NCI-H146 treated with DMSO at 0.1 percent for 48 hours (cell line): ENCODE data around the gene FOXP1.
A peak's percentile ranks its signal among the peaks of the same experiment; 100 is the strongest.

Experiments
- DNase-seq: peaks from one replicate; lab custom pipeline; 2025; ENCODE audit not compliant: unreplicated experiment; lab: John Stamatoyannopoulos, UW

The FOXP1 gene

DNA sequence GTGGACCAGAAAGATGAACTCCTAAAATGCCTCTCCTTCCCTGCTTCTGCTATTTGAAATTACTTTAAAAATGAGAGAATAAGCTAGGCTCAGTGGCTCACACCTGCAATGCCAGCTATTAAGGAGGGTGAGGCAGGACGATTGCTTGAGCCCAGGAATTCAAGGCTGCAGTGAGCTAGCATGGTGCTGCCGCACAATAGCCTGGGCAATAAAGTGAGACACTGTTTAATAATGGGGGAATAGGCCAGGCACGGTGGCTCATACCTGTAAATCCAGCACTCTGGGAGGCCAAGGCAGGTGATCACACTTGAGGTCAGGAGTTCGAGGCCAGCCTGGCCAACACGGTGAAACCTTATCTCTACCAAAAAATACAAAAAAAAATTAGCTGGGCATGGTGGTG is 271.1 kb downstream of the FOXP1 start:
- DNase-seq: no peak

DNA sequence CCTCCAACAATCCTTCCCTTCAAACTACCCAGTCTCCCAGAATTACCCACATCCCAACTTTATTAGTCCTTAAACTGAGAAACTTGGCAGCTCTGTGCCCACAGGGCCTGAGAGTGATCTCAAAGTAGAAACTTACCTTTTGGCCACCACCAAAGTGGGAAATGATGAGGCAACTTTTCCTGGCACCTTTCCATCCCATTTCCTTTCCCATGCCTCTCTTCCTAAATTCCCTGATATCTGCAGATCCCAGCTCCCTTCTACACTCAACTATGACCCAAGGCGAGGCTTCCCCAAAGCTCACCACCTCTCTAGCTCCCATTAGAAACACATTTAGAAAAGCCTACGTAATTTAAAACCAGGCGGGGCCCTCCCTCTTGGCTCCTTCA is 271.9 kb downstream of the FOXP1 start:
- no peak for DNase-seq

DNA sequence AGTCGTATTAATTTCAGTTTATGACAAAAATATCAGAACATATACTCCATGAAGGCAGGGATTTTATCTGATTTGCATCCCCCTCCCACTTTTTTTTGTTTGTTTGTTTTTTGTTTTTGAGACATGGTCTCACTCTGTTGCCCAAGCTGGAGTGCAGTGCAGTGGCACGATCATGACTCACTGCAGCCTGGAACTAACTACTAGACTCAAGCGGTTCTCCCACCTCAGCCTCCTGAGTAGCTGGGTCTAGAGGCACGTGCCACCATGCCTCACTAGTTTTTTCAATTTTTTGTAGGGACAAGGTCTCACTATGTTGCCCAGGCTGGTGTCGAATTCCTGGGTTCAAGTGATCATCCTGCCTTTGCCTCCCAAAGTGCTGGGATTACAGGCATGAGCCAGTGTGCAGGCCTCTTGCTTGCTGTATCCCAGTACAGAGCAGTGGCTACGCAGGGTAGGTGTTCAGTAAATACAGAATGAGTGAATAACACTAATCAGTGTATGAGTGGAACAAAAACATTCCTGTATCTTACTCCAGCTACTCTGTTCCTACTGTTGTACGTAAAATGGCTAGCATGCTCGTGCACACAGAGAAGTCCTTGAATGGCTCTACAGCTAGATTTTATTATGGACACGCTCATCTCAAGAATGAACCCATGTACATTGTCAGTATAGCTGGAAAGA is 272.4 kb downstream of the FOXP1 start:
- no peak for DNase-seq

DNA sequence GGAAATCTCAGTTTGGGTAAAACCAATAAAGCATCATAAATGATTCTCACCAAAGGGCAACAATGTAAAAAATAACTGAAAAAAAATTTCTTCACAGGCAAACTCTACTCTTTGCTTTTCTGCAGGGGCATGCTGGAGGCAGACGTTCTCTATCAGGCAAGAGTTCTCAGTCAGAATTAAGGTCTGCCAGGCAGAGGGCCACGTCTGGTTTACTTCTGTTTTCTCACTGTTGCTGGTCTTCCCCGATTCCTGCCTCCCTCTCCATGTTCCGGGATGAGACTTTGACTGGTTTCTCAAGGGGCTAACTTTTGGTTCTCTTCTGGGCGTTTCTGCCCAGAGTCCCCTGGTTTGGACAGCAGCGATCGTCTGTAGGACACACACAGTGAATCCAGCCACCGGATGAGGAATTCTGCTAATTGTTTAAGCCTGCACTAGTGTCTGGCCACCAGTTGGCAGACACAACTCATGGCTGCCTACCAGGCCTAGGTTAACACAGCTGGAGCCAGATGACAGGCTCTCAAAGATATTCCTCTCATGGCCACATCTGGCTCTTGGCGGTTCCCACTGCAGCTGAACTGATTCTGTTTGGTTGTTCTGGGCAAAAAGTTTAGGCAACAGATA is 273.1 kb downstream of the FOXP1 start:
- no peak for DNase-seq

DNA sequence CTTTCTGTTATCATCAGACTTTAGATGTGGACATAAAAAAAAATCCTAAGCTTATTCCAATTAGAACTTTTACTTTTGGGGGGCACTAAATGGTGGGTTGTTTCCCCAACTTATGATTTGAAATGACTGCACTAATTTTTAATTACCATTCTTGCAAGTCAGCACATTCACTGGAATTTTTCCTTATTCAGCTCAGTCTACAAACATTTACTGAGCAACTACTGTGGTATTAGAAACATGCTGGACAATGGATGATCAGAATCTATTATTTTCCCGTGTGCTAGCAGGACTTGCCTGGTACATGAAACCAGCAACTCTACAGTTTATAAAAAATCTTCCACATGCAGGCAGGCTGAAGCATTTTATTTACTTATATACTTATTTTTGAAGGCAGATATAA is 273.6 kb downstream of the FOXP1 start:
- DNase-seq: no peak

DNA sequence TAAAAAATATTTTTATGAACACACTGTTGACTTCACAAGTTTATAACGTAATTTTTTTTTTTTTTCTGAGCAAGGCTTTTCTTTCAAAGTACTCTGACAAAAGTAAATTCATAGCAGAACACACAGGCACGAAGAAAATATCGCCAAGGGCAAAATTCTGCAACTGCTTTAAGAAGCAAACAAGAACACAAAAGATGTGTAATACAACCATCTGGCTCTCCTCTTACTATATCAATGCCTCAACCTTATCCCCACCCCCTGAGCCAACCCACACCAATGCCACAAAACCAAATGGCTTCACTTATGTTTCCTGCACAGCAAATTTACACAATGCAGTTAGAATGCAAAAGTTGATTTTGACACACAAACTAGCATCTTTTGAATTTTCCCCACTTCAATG is 274.2 kb downstream of the FOXP1 start:
- DNase-seq: no peak

DNA sequence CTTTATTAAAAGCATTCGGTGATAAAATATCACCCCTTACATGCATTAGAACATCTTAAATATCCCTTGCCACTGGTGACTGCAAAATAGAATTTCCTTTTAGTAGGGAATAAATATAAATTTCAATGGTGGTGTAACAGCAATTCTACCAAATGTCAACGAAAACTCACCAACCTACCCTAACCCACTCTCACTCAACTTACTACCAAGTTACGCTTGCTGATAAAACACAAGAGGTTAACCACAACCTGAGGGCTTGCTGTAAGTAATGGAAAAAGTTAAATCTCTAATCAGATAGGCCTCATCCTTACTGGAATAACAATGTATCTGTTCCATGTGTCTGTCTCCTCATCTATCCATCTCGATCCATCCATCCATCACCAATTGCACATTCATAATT is 274.7 kb downstream of the FOXP1 start:
- no peak for DNase-seq

DNA sequence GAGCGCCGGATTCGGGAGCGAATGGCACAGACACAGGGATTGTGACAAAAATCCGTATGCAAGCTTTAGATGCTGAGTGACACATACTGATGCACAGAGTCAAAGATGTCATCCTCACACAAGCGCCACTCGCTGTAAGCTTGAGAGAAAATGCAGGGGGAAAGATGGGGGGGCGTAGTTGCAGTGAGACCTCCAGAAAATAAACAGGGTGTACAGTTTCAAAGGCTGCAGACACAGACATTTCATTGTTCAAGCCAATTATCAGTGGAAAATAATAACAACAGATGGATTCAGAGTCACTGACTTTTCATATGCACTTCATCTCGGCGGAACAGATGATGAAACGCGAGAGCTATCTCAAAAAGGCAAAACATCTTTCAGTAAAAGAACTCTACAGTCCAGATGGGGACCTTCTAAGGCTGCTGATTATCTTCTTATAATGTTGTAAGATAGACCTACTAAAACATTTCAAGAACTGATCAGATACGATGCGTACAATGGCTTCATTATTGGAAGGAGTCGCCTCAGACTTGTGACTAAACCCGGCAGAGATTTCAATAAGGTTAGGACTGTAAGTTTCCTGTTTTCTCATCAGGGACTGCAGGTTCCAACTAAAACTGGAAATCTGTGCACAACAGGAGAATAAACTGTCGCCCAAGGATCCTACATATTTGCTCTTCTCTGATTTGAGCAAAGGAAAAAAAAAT is 275.4 kb downstream of the FOXP1 start:
- DNase-seq: no peak

DNA sequence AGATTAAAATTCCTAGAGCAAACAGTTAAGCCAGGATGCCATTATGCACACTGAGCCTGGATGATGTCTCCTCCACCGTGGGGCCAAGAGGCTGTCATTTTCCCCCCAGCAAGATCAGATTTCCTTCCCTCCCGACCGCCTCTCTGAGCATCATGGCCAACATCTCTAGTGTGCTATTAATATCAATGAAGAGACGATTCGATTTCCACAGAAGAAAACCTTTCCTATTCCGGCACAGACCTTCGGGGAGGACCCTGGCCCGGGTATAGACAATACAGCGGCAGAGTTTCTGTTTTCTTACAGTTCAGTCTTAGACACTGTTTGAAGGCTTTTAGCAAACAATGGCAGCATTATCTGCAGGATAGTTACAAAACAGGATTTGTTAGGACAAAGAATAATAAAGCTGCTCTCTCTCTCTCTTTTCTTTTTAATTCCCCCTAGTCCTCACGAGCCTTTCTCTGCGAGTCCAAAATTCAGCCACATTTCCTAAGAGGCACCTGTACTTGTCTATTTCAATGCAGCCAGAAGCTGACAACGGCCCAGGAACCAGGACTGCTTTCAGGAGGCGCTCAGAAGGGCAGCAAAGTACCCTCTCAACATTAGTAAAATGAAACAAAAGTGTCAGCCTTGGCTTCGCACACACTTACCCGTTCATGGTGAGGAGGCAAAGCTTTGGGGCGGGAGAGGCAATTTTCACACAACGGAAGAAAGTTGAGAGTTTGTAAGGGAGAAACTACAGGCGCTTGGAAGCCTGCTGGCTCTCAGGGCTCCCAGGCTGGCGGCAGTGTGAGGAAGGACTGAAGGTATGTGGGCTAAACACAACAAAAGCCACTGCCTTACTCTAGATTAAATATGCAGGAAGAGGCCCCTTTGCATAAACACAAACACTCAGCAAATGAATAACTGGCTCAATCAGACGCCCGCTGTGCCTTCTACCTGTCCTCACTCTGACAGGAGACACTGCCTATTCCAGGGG is 278.0 kb downstream of the FOXP1 start:
- peak; percentile 13 for DNase-seq

DNA sequence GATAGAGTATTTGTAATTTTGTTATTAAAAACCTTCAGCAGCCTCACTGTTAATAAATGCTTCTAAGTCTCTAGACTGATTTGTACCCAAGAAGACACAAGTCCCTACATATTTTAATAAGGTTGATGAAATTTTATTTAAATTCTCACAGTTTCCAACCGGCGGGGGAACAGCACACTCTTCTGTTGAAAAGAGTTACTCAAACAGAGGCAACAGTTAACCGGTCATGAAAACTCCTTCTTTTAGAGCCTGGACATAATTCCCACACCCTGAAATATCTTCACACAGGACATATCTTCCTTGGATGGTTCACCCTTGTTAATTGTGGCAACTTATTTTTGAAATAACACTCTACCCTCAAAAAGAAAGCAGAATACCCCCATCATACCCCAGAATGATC is 278.8 kb downstream of the FOXP1 start:
- peak; percentile 16 for DNase-seq

DNA sequence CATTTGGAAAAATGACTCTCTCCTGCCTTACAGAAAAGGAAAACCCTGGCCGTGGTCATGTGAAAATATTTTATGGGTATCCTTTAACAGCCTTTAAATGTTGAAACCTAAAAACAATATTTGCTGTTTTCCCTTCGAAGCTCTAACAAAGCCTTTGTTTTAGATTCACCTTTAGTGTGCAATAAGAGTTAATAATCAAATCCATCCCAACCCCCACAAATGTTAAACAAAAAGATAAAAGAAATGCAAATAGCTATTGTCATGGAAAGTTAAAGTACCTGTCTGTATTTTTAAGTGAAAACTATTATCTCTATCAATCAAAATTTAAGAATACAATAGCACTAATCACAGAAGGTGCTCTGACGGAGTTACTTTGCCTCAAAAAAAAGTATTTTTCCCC is 279.3 kb downstream of the FOXP1 start:
- no peak for DNase-seq

DNA sequence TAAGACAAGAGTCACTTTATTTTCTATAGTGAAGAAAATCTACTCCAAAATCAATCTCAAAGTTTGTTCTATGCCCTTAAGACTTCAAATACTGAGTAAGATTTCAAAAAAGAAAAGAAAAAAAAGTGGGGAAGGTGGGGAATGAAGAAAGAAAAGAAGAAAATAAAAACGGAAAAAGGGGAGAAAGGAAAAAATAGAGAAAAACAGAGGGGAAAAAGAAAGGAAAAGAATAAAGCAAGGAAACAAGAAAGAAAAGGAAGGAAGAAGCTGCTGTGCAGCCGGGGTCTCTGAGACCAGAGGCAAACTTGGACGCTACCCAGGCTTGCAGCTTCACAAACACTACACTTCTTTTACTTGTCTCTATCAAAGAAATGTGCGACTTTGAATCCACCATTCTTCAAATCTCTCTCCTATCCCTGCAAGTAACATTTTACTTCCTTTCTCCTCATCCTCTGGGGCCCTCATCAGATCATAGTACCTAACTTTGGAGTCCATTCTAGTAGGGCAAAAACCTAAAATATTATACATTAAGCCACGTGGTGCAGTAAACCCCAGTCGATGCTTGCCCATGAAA is 279.8 kb downstream of the FOXP1 start:
- DNase-seq: no peak

DNA sequence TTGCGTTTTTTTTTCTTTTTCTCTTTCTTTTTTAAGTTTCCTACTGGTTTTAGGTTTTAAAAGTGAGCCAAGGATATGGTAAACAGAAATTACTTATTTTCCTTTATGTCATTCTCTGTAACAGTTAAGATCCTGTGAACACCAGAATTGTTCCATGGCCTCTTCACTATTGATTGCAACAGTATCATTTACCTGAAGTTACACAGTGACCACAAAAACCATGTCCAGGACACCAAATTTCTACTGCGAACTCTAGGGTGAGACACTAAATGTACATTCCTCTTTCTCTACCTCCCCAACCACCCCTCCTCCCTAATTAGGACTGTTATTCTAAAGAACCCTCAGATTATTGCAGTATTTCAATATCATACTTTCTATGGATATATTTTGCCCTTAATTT is 280.9 kb downstream of the FOXP1 start:
- DNase-seq: no peak

DNA sequence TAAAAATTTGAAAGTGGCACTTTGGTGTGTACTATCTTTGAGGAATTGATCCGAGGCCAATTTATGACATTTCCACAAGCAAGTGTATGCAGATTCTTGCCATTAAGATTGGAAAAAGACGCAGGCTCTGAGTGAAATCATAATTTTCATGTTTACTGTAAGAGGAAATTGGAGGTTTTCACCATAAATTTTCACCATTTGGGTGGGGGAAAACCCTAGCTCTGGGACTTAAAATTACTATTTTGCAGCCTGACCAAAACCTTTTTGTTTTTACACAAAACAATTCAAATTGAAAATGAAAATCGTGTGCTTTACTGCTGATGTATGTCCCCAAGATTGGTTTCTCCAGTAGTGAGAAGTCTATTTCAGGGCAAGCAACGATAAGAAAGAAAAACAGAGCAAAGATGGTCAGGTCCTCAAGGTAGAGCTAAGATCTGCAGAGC is 282.6 kb downstream of the FOXP1 start:
- DNase-seq: no peak

DNA sequence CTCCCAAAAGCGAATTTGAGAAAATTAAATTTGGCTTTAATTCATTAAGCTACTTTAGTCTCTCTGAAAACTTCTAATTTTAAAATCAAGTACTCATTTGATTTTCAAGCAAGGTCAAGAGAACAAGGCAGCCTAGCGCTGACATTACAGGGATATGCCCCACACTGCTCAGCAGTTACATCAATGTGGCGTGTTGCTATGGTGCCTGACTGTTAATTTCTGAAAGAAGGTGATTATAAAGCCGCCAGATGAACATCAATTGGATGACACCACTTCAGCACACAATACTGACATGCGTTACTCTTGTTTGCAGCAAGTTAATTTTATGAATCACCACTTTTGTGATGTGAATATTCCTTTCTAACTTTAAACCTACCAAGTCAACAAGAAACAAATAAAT is 284.4 kb downstream of the FOXP1 start:
- peak; percentile 8 for DNase-seq

DNA sequence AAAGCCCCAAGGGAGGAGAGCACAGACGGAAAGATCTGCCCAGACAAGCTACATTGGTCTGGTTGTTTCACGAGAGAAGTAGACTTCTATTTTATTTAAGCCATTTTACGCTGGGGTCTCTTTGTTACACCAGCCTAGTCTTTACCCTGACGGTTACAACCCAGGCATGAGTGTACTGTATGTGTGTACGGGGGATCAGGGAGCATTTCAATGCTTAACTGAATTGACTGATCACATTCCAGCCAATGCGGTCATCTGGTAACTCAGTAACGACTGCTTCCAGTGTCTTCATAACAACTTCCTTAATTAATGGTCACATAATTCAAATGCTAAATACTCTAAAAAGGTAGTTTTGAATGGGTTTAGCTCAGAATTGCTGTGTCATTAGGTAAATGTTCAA is 288.6 kb downstream of the FOXP1 start:
- no peak for DNase-seq

DNA sequence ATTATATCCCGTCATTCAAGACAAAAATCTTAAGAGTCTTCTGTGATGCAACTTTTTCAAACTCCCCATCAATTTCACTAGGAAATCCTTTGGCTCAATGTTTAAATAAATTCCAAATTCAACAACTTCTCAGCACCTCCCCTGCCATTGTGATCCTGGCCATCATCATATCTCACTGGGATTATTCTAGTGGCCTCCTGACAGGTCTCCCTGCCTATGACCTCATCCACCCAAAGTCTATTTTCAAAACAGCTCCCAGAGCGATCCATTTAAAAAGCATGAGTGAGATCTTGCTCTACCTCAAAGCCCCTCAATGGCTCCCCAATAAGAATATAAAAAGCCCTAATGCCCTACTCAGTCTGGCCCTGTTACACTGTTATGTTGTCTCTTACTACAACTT is 293.2 kb downstream of the FOXP1 start:
- no peak for DNase-seq

DNA sequence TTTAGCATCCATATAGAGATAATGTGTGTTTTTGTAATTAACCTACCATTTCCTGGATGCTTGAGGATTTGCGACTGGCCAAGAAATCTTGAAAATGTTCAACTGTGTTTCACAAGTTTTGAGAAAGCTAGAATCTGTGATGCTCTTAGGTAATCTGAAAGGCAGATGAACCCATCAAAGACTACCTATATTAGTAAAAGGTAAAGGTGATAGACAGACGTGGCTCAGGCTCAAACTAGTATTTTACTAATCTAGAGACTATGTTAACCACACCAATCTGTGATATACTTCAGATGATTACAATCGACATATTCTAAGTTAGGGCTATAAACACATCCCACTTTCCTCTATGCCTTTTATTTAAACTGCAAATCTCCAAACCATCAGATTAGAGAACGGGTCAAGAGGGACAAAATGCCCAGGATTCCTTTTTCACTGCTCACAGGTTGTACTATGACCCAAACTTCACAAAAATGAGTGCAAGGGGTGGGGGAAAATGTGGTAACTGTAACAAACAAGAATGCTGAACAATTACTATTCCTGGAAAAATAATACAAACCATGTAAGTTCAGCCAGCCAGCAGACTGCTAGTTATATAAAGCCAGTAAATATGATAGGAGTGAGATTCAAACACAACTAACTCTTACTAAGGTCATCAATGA is 295.1 kb downstream of the FOXP1 start:
- DNase-seq: no peak

DNA sequence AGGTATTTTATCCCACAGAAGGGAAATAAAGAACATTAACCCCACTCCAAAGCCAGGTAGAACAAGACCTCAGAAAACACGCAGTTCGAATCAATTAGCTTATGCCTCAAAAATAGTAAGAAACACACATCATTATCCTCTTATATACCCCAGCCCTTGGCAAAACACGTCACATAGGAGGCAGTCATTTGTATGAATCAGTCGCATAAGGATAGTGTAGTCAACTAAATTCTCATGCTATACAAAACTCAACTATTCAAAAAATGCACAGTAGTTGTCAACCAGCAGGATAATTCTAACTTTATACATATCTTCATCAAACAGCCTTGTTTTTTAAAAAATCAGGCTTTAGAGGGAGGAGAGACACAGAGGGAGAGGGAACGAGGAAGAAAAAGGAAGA is 298.4 kb downstream of the FOXP1 start:
- no peak for DNase-seq

DNA sequence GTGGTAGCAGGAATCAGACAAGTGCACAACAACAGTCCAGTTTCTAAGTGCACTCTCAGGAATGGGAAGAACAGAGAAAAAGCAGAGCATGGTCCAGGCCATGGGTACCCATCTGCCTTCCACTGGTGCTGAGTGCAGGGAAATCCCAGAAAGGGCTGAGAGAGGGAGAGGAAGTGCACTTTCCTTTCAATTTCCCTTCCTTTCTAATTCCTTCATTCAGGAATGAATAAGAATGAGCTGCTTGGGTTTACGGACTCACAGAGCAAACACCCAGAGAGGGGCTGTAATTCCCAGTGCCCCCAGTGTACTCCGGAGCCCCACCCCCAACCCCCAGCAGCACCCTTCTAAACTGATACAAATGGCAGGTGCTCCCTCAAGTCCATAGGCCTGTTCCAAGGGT is 300.6 kb downstream of the FOXP1 start:
- DNase-seq: no peak
